Measurements from ENCODE around the gene ZBTB20. TPM values are rescaled to one million over a fixed set of nuclear protein-coding genes. Genes with fewer than 3 reads are reported as not detected.

Gene ZBTB20
- total and polyA plus RNA-seq, 9 donors: 4.3 to 160 (median 107) TPM

DNA sequence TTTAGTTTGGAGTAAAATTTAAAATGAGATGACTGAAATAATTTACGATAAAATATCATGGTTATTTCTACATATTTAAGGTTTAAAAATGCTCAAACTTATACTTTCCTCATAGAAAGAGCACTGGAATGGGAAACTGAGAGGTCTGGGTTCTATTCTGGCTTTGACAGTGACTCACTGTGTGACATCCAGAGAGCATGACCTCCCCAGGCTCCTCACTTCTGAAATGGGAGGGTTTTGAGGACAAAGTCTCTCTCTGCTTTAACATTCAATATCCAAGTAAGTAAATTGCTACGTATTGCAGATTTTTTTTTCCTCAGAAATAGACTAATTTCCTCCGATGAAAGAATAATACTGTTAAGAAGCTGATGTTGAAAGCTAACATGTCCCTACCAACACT is 618.6 kb downstream of the ZBTB20 start:
- no peak overlapping the region for H3K4me3 ChIP-seq
- intact Hi-C loops (cut with DNase I): no loop called here
- DNase-seq: no peak
- H3K4me1 ChIP-seq (ENCODE audit: insufficient read depth): no peaks in the 10 kb centered on the region
- H3K27me3 ChIP-seq: no peaks in the 10 kb centered on the region
- H3K36me3 ChIP-seq: no peaks in the 10 kb centered on the region
- no peaks in the 10 kb centered on the region for H3K9me3 ChIP-seq
- no peak overlapping the region for H3K27ac ChIP-seq
- TF ChIP-seq EP300 (IDR thresholded peaks at IDR 0.05) (no peak), POLR2A (IDR thresholded peaks at IDR 0.05) (no peak)
- TF ChIP-seq, protein P1, sequence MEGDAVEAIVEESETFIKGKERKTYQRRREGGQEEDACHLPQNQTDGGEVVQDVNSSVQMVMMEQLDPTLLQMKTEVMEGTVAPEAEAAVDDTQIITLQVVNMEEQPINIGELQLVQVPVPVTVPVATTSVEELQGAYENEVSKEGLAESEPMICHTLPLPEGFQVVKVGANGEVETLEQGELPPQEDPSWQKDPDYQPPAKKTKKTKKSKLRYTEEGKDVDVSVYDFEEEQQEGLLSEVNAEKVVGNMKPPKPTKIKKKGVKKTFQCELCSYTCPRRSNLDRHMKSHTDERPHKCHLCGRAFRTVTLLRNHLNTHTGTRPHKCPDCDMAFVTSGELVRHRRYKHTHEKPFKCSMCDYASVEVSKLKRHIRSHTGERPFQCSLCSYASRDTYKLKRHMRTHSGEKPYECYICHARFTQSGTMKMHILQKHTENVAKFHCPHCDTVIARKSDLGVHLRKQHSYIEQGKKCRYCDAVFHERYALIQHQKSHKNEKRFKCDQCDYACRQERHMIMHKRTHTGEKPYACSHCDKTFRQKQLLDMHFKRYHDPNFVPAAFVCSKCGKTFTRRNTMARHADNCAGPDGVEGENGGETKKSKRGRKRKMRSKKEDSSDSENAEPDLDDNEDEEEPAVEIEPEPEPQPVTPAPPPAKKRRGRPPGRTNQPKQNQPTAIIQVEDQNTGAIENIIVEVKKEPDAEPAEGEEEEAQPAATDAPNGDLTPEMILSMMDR (IDR thresholded peaks at IDR 0.05): no peak
- 94 to 96% (median 94%) methylated on average over 3 of the region's 3 CpGs for WGBS, 3 donors

DNA sequence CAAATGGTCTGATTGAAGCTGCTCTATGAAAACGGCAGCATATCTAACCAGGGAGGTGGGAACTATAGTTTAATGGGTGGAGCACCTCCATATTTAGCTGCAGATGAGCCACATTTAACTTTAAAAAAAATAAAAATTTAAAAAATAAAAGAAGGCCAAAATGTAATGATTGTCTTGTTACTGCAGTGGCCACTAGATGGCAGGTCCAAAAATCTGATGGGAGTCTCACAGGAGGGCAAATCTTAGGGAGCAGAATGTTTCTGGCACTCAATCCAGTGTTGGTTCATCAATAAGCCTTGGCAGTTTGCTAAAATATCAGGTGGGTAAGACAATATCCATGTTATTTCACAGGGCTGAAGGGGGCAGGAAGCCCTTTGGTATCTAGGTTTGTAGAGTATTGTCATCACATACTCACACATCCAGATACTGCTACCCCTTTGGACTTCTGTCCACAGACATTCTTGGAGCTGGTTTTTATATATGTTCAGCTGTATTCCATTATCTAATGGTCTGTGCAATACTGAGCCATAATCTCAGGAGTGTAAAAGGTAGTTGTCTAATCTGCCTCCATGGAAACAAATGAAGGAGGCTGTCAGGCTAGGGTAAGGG is 619.9 kb downstream of the ZBTB20 start:
- no peaks in the 10 kb centered on the region for H3K4me1 ChIP-seq (ENCODE audit: insufficient read depth)
- TF ChIP-seq EP300 (IDR thresholded peaks at IDR 0.05) (no peak), POLR2A (IDR thresholded peaks at IDR 0.05) (no peak)
- TF ChIP-seq, protein P1 (IDR thresholded peaks at IDR 0.05): peak in 1 of 3 donors; percentile 16
- no peaks in the 10 kb centered on the region for H3K27me3 ChIP-seq
- no peak overlapping the region for H3K27ac ChIP-seq
- no peaks in the 10 kb centered on the region for H3K36me3 ChIP-seq
- H3K9me3 ChIP-seq: no peaks in the 10 kb centered on the region
- intact Hi-C loops (cut with DNase I): no loop called here
- H3K4me3 ChIP-seq: no peak overlapping the region
- 43 to 61% (median 59%) methylated on average over 1 of the region's 1 CpG for WGBS, 3 donors
- no peak for DNase-seq

DNA sequence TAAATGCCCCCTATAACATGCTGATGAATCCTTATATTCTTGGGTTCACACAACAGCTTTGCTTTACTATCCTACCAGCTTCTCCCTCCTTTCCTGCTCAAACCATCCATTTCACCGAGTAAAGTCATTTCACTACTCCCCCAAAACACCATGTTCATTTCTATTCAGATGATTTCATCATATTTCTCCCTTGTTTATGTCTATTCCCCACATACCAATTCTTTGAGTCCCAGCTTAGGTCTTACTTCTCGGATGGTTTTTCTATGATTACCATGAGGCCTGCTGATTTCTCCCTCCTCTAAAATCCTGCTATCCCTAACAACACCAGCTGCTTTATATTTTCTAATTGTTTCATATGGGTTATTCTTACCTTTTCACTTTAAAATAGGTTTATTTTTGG is 621.8 kb downstream of the ZBTB20 start:
- TF ChIP-seq POLR2A (IDR thresholded peaks at IDR 0.05) (no peak), EP300 (IDR thresholded peaks at IDR 0.05) (no peak)
- TF ChIP-seq, protein P1 (IDR thresholded peaks at IDR 0.05): no peak
- Histone ChIP-seq H3K9me3 (no peaks in the 10 kb centered on the region), H3K27ac (no peak overlapping the region), H3K36me3 (no peaks in the 10 kb centered on the region), H3K4me3 (no peak overlapping the region), H3K27me3 (no peaks in the 10 kb centered on the region), H3K4me1 (ENCODE audit: insufficient read depth) (no peaks in the 10 kb centered on the region)
- intact Hi-C loops (cut with DNase I): no loop called here
- WGBS, 3 donors: 92 to 97% (median 96%) methylated on average over 2 of the region's 2 CpGs
- DNase-seq: no peak

DNA sequence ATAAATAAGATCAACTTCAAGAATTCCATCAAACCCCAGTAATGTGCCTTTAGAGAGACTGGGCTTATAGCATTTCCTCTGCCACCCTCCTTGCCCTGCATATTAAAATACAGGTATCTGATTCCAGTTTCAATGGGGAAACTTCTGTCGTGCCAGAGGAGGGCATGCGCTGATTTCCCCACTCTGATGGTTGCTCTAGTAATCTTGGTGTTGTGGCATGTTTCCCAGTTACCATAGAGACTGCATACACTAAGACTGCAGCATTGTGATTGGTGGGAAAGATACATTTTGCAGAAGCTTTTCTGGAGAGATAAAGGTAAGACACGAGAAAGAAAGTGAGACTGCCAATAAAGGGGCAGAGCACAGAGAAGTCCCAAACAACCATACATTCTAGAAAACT is 627.7 kb downstream of the ZBTB20 start:
- intact Hi-C loops (cut with DNase I): no loop called here
- no peaks in the 10 kb centered on the region for H3K9me3 ChIP-seq
- WGBS, 3 donors: 32 to 41% (median 36%) methylated on average over 3 of the region's 3 CpGs
- H3K36me3 ChIP-seq: no peaks in the 10 kb centered on the region
- H3K27ac ChIP-seq: no peak overlapping the region
- peak in 1 of 5 donors; percentile 24 for DNase-seq
- peaks cover 6% of the 10 kb centered on the region for H3K4me1 ChIP-seq (ENCODE audit: insufficient read depth)
- H3K27me3 ChIP-seq: no peaks in the 10 kb centered on the region
- no peak overlapping the region for H3K4me3 ChIP-seq
- TF ChIP-seq POLR2A (IDR thresholded peaks at IDR 0.05) (no peak), EP300 (IDR thresholded peaks at IDR 0.05) (no peak)
- TF ChIP-seq, protein P1 (IDR thresholded peaks at IDR 0.05): no peak
